ENCODE measurements around the gene TBC1D14. TPM values are rescaled to one million over a fixed set of nuclear protein-coding genes. Genes with fewer than 3 reads are reported as not detected.

The TBC1D14 gene
- total RNA-seq, 4 donors from 2014 or later, result 42.6 to 56.9 (median 54.0) TPM

DNA sequence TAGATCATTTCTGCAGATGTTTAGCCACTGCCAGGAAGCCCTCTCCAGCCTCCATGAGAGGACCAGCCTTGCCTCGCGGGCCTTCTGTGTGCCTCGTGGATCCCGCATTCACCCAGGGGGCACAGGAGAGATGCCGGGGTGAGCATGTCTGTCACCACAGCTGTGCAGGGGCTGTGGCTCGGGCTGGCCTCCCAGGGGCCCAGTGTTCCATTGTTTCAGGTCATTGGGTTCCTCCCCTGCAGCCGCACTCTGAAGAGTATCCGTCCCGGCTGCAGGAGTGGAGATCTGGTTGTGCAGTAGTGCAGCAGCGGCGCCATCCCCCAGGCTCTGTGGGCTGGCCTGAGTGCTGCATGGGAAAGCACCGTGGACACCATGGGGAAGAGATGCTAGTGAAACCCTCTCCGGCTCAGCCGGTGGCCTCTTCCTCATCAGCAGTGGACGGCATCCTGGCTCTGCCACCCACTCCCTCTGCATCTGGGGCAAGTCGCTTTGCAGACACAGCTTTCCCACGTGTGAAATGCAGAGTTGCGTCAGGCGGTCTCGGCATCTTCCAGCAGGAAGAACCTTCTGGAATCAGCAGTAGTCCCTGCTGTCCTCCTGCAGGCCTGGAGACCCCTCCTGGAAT lies 29.1 kb downstream of the TBC1D14 start:
- WGBS, 2 donors (ENCODE audit: low coverage in 1 of 2), result 79% methylated on average over 18 of the region's 20 CpGs; no CpG with 5 or more reads in 1 of the 2 donors
- Histone ChIP-seq H3K4me1 (peaks cover 28 to 54% (median 33%) of the 10 kb centered on the region in 4 donors), H3K27ac (peak overlapping the region; percentile 11 to 88 (median 48)), H3K27me3 (no peaks in the 10 kb centered on the region), H3K9me3 (no peaks in the 10 kb centered on the region), H3K36me3 (no peaks in the 10 kb centered on the region), H3K4me3 (no peak overlapping the region)
- in situ Hi-C loops (cut with MboI; ENCODE audit: low pct_ligation_motif_present in 1 of 4, low pct_unique_long_range_greater_than_20kb in 1 of 4, low sequenced_read_pairs in 3 of 4), result no loop called here
- DNase-seq, result no peak
- intact Hi-C loops (cut with DNase I; ENCODE audit: low total_unique reads), result no loop called here
- no peak for TF ChIP-seq POLR2A (IDR thresholded peaks at IDR 0.05)
- no peak for TF ChIP-seq POLR2AphosphoS5 (IDR thresholded peaks at IDR 0.05)
- TF ChIP-seq, protein P1, sequence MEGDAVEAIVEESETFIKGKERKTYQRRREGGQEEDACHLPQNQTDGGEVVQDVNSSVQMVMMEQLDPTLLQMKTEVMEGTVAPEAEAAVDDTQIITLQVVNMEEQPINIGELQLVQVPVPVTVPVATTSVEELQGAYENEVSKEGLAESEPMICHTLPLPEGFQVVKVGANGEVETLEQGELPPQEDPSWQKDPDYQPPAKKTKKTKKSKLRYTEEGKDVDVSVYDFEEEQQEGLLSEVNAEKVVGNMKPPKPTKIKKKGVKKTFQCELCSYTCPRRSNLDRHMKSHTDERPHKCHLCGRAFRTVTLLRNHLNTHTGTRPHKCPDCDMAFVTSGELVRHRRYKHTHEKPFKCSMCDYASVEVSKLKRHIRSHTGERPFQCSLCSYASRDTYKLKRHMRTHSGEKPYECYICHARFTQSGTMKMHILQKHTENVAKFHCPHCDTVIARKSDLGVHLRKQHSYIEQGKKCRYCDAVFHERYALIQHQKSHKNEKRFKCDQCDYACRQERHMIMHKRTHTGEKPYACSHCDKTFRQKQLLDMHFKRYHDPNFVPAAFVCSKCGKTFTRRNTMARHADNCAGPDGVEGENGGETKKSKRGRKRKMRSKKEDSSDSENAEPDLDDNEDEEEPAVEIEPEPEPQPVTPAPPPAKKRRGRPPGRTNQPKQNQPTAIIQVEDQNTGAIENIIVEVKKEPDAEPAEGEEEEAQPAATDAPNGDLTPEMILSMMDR (IDR thresholded peaks at IDR 0.05), result no peak
- no peak for TF ChIP-seq EP300 (IDR thresholded peaks at IDR 0.05; ENCODE audit: low read depth)

GRCh38 chr4:6939761-6940743 lies 30.4 kb downstream of the TBC1D14 start:
- in situ Hi-C loops (cut with MboI; ENCODE audit: low pct_ligation_motif_present in 1 of 4, low pct_unique_long_range_greater_than_20kb in 1 of 4, low sequenced_read_pairs in 3 of 4), result no loop called here
- no peak for TF ChIP-seq EP300 (IDR thresholded peaks at IDR 0.05; ENCODE audit: low read depth)
- TF ChIP-seq POLR2AphosphoS5 (IDR thresholded peaks at IDR 0.05), result no peak
- no peak for TF ChIP-seq POLR2A (IDR thresholded peaks at IDR 0.05)
- TF ChIP-seq, protein P1 (IDR thresholded peaks at IDR 0.05), result no peak
- H3K27ac ChIP-seq, result peak overlapping the region; percentile 82 to 89 (median 88)
- peaks cover 39 to 67% (median 43%) of the 10 kb centered on the region in 4 donors for H3K4me1 ChIP-seq
- 77 to 87% methylated on average over 3 to 24 of the region's 24 CpGs for WGBS, 2 donors (ENCODE audit: low coverage in 1 of 2)
- DNase-seq, result no peak
- H3K27me3 ChIP-seq, result no peaks in the 10 kb centered on the region
- intact Hi-C loops (cut with DNase I; ENCODE audit: low total_unique reads), result no loop called here
- H3K4me3 ChIP-seq, result no peak overlapping the region
- no peaks in the 10 kb centered on the region for H3K9me3 ChIP-seq
- no peaks in the 10 kb centered on the region for H3K36me3 ChIP-seq

DNA sequence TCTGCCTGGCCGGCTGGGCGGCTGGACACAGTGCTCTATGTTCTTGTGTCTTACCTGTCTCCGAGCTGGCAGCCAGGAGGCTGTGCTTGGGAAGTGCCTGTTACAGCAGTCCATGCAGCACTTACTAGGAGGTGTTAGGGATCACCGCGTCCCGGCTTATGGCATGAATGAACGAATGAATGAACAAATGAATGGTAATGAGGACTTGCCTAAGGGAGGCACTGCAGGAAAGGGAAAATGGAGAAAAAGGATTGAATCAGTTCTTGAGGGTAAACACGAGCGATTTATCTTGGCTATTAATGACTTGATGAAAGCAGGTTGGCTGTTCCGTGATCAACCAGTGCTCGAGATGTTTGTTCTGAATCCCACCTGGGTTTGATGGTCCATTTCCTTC lies 31.1 kb downstream of the TBC1D14 start:
- in situ Hi-C loops (cut with MboI; ENCODE audit: low pct_ligation_motif_present in 1 of 4, low pct_unique_long_range_greater_than_20kb in 1 of 4, low sequenced_read_pairs in 3 of 4), result no loop called here
- 80 to 93% methylated on average over 4 to 11 of the region's 11 CpGs for WGBS, 2 donors (ENCODE audit: low coverage in 1 of 2)
- H3K27ac ChIP-seq, result peak overlapping the region; percentile 82 to 89 (median 88)
- peaks cover 40 to 71% (median 44%) of the 10 kb centered on the region in 4 donors for H3K4me1 ChIP-seq
- no peaks in the 10 kb centered on the region for H3K27me3 ChIP-seq
- intact Hi-C loops (cut with DNase I; ENCODE audit: low total_unique reads), result no loop called here
- TF ChIP-seq, protein P1 (IDR thresholded peaks at IDR 0.05), result no peak
- no peaks in the 10 kb centered on the region for H3K36me3 ChIP-seq
- DNase-seq, result no peak
- no peak overlapping the region for H3K4me3 ChIP-seq
- no peaks in the 10 kb centered on the region for H3K9me3 ChIP-seq

DNA sequence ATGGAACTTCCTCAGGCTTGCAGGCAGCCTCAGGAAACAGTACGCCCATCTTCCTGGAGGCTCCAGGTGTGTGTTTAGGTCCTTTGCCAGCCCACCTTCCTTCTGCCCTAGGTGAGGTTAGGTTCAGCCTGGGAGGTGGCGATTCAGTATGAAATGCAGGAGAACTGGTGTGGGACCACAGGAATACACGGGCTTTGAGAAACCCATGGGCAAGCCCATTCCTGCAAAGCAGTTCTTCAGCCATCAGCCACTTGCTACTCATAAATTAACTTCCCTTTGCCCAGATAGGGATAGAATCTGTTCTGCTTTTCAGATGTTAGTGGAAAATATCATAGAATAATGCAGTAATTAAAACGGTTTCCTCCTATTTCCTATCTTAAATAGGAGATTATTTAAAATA lies 32.2 kb downstream of the TBC1D14 start:
- Histone ChIP-seq H3K9me3 (no peaks in the 10 kb centered on the region), H3K4me3 (no peak overlapping the region), H3K36me3 (no peaks in the 10 kb centered on the region), H3K27ac (peak overlapping the region; percentile 82 to 89 (median 88)), H3K27me3 (no peaks in the 10 kb centered on the region), H3K4me1 (peaks cover 40 to 71% (median 44%) of the 10 kb centered on the region in 4 donors)
- TF ChIP-seq EP300 (IDR thresholded peaks at IDR 0.05; ENCODE audit: low read depth) (no peak), POLR2A (IDR thresholded peaks at IDR 0.05) (no peak)
- TF ChIP-seq, protein P1 (IDR thresholded peaks at IDR 0.05), result no peak
- no peak for DNase-seq
- in situ Hi-C loops (cut with MboI; ENCODE audit: low pct_ligation_motif_present in 1 of 4, low pct_unique_long_range_greater_than_20kb in 1 of 4, low sequenced_read_pairs in 3 of 4) (no loop called here), intact Hi-C loops (cut with DNase I; ENCODE audit: low total_unique reads) (no loop called here)
- 38 to 40% methylated on average over 2 to 4 of the region's 4 CpGs for WGBS, 2 donors (ENCODE audit: low coverage in 1 of 2)

Data from transverse colon (tissue), 4 donors.